MM.1S (cell line): Measurements from ENCODE around the gene PPP1R12C.
A peak's percentile ranks its signal among the peaks of the same experiment; 100 is the strongest.

Experiments
- EZH2 ChIP-seq: fragments of 300-600 bp; sonication (generic); optimal IDR thresholded peaks from 2 replicates; pipeline ENCODE3; 2017; ENCODE audit warnings: low read depth, mild to moderate bottlenecking, antibody characterized with exemption, low read length, mixed read lengths
- EZH2phosphoT487 ChIP-seq: fragments of 300-600 bp; sonication (generic); IDR thresholded peaks from 2 replicates; pipeline ENCODE4 v1.6.1; 2018; ENCODE audit warnings: antibody characterized with exemption, low read length
- TF ChIP-seq, protein P1 (sequence below): fragments of 300-600 bp; sonication (generic); IDR thresholded peaks from 2 replicates; pipeline ENCODE4 v1.5.1; 2016; ENCODE audit warnings: antibody characterized with exemption, low read length, mixed read lengths

- TF ChIP-seq, protein P1, sequence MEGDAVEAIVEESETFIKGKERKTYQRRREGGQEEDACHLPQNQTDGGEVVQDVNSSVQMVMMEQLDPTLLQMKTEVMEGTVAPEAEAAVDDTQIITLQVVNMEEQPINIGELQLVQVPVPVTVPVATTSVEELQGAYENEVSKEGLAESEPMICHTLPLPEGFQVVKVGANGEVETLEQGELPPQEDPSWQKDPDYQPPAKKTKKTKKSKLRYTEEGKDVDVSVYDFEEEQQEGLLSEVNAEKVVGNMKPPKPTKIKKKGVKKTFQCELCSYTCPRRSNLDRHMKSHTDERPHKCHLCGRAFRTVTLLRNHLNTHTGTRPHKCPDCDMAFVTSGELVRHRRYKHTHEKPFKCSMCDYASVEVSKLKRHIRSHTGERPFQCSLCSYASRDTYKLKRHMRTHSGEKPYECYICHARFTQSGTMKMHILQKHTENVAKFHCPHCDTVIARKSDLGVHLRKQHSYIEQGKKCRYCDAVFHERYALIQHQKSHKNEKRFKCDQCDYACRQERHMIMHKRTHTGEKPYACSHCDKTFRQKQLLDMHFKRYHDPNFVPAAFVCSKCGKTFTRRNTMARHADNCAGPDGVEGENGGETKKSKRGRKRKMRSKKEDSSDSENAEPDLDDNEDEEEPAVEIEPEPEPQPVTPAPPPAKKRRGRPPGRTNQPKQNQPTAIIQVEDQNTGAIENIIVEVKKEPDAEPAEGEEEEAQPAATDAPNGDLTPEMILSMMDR = peak; percentile 94
- no peak for TF ChIP-seq EZH2phosphoT487
- no peak for TF ChIP-seq EZH2
Measured at GRCh38 chr19:55160128-55160985, 42.9 kb upstream of the PPP1R12C start.
